ENCODE results near the gene KEL. TPM values are rescaled to one million over a fixed set of nuclear protein-coding genes. Genes with fewer than 3 reads are reported as not detected.

The KEL gene
- total RNA-seq, 1 donor from 2014 or later = not detected

DNA sequence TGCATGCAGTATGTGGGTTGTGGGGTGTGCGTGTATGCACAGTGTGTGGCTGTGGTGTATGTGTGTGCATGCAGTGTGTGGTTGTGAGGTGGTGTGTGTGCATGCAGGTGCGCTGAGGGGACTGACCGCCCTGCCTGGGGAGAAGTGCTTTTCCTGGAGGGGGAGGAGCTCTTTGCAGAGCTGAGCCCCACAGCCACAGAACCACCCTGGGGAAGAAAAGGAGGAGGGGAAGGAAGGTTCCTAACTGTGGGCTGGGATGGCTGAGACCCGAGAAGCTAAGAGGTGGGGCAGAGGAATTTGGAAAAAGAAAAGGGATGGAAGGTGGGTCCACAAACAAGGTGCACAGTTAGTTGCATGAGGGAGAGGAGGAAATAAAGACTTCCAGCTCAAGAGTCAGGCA lies 28.5 kb downstream of the KEL start, which contains the start of gene TRPV5:
Gene TRPV5, minus strand, starts transcription at position 123 of the 400 bp plus-strand sequence. CDS start 287 bp downstream, outside the sequence.
- Histone ChIP-seq H3K27ac (no peak within 1 kb of the TSS), H3K36me3 (no peaks in the 10 kb centered on the region), H3K4me3 (no peak within 1 kb of the TSS), H3K27me3 (no peaks in the 10 kb centered on the region), H3K9me3 (no peaks in the 10 kb centered on the region), H3K4me1 (no peaks in the 10 kb centered on the region)
- TF ChIP-seq, protein P1, sequence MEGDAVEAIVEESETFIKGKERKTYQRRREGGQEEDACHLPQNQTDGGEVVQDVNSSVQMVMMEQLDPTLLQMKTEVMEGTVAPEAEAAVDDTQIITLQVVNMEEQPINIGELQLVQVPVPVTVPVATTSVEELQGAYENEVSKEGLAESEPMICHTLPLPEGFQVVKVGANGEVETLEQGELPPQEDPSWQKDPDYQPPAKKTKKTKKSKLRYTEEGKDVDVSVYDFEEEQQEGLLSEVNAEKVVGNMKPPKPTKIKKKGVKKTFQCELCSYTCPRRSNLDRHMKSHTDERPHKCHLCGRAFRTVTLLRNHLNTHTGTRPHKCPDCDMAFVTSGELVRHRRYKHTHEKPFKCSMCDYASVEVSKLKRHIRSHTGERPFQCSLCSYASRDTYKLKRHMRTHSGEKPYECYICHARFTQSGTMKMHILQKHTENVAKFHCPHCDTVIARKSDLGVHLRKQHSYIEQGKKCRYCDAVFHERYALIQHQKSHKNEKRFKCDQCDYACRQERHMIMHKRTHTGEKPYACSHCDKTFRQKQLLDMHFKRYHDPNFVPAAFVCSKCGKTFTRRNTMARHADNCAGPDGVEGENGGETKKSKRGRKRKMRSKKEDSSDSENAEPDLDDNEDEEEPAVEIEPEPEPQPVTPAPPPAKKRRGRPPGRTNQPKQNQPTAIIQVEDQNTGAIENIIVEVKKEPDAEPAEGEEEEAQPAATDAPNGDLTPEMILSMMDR (IDR thresholded peaks at IDR 0.05) = no peak
- DNase-seq (ENCODE audit: low spot score in 2 of 2) = no peak
- intact Hi-C loops (cut with DNase I) = no loop called here

DNA sequence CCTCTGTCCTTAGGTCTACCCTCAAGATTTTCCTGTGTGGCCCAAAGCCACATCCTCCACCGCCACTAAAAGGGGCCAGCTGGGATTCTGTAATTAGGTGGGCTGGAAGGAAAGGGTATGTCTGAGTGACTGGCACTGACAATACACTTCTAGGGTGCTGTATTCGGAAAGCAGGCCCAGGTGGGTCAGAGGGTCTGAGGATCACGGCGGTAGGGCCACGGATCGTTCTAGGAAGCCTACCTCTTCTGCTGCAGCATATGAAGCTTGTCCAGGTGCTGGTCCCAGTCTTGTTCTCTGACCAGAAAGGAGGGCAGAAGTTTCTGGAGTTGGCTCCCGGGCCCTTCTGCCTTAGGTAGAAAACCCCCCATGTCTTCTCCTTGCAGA lies 29.1 kb downstream of the KEL start:
- no peaks in the 10 kb centered on the region for H3K36me3 ChIP-seq
- no peaks in the 10 kb centered on the region for H3K9me3 ChIP-seq
- no peak overlapping the region for H3K27ac ChIP-seq
- intact Hi-C loops (cut with DNase I) = no loop called here
- no peak overlapping the region for H3K4me3 ChIP-seq
- no peaks in the 10 kb centered on the region for H3K27me3 ChIP-seq
- no peak for DNase-seq (ENCODE audit: low spot score in 2 of 2)
- H3K4me1 ChIP-seq = no peaks in the 10 kb centered on the region
- TF ChIP-seq, protein P1 (IDR thresholded peaks at IDR 0.05) = no peak

DNA sequence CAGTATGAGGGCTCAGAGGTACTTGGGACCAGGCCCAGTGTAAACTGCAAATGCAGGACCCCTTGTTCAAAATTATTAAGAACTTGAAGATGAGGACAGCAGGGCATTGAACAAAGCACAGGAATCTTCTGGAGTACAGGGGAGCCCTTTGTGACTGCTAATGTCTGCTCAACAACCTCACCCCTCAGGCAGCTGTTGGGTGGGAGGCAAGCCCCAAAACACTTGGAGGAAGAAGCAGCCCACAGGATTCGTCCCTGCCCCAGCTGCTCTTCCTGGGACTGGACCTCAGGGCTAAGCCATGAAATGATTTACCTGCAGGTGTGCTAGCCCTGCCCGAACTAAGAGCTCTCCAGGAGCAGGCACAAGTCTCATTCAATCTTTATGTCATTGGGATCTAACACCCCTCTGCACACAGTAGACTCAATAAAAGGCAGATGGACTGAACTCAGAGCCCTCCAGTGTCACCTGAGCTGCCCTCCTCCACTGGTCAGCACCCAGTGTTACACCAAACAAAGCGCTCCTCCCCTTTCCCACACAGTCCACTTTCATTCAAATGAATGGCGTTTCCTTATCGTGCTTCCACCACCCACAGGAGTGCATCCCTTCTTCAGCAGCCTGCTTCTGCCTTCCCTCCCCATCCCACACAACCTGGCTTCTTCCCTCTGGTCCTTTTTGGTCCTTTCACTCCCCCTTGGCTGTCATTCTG lies 29.6 kb downstream of the KEL start:
- Histone ChIP-seq H3K9me3 (no peaks in the 10 kb centered on the region), H3K36me3 (no peaks in the 10 kb centered on the region), H3K4me1 (no peaks in the 10 kb centered on the region), H3K4me3 (no peak overlapping the region), H3K27me3 (no peaks in the 10 kb centered on the region), H3K27ac (no peak overlapping the region)
- no peak for DNase-seq (ENCODE audit: low spot score in 2 of 2)
- TF ChIP-seq, protein P1 (IDR thresholded peaks at IDR 0.05) = no peak
- intact Hi-C loops (cut with DNase I) = no loop called here

DNA sequence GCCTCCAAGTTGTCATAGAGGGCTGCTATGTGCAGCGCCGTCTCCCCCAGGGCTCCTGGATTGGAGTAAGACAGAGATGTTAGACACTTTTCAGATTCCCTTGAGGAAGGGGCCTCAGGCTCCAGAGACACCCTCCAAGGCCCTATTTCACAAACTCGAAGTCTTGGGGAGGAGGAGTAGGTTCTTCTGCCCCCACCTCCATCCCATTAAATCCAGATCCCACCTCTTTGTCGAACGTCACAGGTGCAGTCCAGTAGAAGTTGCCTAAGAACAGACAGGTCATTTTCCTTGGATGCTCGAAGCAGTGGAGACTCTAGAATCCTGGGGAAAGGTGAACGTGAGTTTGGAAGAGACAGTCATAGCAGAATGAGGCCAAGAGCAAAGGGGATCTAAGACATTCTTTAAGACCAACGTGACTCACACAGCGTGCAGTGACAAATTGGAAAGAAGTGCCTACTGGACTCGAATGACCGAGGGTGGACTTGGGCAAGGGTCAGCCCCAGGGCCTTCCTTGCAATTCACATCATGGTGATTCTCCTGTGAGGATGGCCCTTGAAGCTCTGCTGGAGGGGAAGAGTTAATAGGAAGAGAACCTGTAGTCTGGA lies 31.9 kb downstream of the KEL start:
- Histone ChIP-seq H3K27ac (no peak overlapping the region), H3K9me3 (no peaks in the 10 kb centered on the region), H3K4me1 (no peaks in the 10 kb centered on the region), H3K36me3 (no peaks in the 10 kb centered on the region), H3K4me3 (no peak overlapping the region), H3K27me3 (no peaks in the 10 kb centered on the region)
- TF ChIP-seq, protein P1 (IDR thresholded peaks at IDR 0.05) = no peak
- intact Hi-C loops (cut with DNase I) = no loop called here
- no peak for DNase-seq (ENCODE audit: low spot score in 2 of 2)

DNA sequence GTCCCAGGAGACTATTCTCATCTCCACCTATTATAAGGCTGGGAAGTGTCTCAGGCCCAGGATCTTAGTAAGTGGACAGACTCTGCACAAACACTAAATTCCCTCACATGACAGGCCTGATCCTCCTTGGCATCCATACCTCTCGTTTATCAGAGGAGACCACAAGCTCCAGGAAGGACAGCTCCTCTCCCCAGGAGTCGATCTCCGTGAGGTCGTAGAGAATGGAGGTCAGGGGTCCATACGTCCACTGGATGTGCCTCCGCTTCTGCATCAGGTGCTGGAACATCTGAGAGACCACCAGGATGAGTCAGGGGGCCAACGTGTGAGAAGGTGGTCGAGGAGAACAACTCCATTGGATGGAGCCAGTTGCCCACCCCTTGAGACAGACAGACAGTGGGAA lies 34.2 kb downstream of the KEL start:
- H3K4me1 ChIP-seq = no peaks in the 10 kb centered on the region
- H3K4me3 ChIP-seq = no peak overlapping the region
- DNase-seq (ENCODE audit: low spot score in 2 of 2) = no peak
- no peaks in the 10 kb centered on the region for H3K9me3 ChIP-seq
- H3K27ac ChIP-seq = no peak overlapping the region
- TF ChIP-seq, protein P1 (IDR thresholded peaks at IDR 0.05) = no peak
- intact Hi-C loops (cut with DNase I) = no loop called here
- no peaks in the 10 kb centered on the region for H3K27me3 ChIP-seq
- no peaks in the 10 kb centered on the region for H3K36me3 ChIP-seq

Data from ascending aorta (tissue), 2 donors.